OCI-LY1 (cell line): Measurements from ENCODE around the gene FBXO15.

ENCODE experiments used
- H2AFZ ChIP-seq: fragments of 200-600 bp; sonication (generic), shearing (Covaris generic); 2 replicates; pipeline ENCODE4 v1.6.0; 2014; ENCODE audit warnings: antibody characterized with exemption, mild to moderate bottlenecking, low read length
- H3F3A ChIP-seq: fragments of 200-600 bp; sonication (generic), shearing (Covaris generic); 2 replicates; pipeline ENCODE4 v1.6.0; 2014; ENCODE audit warnings: mild to moderate bottlenecking, antibody characterized with exemption, low read length, moderate library complexity; ENCODE audit not compliant: insufficient read depth
- H3K27ac ChIP-seq: fragments of 200-600 bp; sonication (generic); 2 replicates; pipeline ENCODE4 v1.5.1; 2014; ENCODE audit warnings: low read length, mixed run types, mild to moderate bottlenecking, low read depth; ENCODE audit not compliant: poor library complexity, severe bottlenecking
- H3K27me3 ChIP-seq: fragments of 200-600 bp; sonication (generic); 2 replicates; pipeline ENCODE4 v1.6.0; 2014; ENCODE audit warnings: antibody characterized with exemption, mild to moderate bottlenecking, low read length, moderate library complexity; ENCODE audit not compliant: insufficient read depth
- H3K36me3 ChIP-seq: fragments of 200-600 bp; sonication (generic); 2 replicates; pipeline ENCODE4 v1.6.1; 2014; ENCODE audit warnings: mild to moderate bottlenecking, antibody characterized with exemption, low read length, moderate library complexity, mixed read lengths; ENCODE audit not compliant: insufficient read depth
- H3K4me1 ChIP-seq: fragments of 200-600 bp; sonication (generic); 2 replicates; pipeline ENCODE4 v1.5.1; 2014; ENCODE audit warnings: mild to moderate bottlenecking, low read length, moderate library complexity; ENCODE audit not compliant: insufficient read depth, severe bottlenecking
- H3K4me2 ChIP-seq: fragments of 200-600 bp; sonication (generic), shearing (Covaris generic); 2 replicates; pipeline ENCODE4 v1.6.1; 2014; ENCODE audit warnings: low read length
- H3K4me3 ChIP-seq: fragments of 200-600 bp; sonication (generic); 2 replicates; pipeline ENCODE4 v1.5.1; 2014; ENCODE audit warnings: low read length, low read depth, mild to moderate bottlenecking, mixed read lengths; ENCODE audit not compliant: poor library complexity, severe bottlenecking
- H3K79me2 ChIP-seq: fragments of 200-600 bp; shearing (Covaris generic); 2 replicates; pipeline ENCODE4 v1.6.1; 2016; ENCODE audit warnings: mixed run types, low read length, mixed read lengths; ENCODE audit not compliant: insufficient read depth
- H3K9ac ChIP-seq: fragments of 200-600 bp; sonication (generic), shearing (Covaris generic); 2 replicates; pipeline ENCODE4 v1.6.1; 2014; ENCODE audit warnings: mild to moderate bottlenecking, low read length, mixed read lengths
- H3K9me2 ChIP-seq: fragments of 200-600 bp; sonication (generic), shearing (Covaris generic); 2 replicates; pipeline ENCODE4 v1.6.1; 2014; ENCODE audit warnings: low read depth, mild to moderate bottlenecking, low read length, mixed read lengths
- H3K9me3 ChIP-seq: fragments of 200-600 bp; shearing (Covaris generic); 2 replicates; pipeline ENCODE4 v1.6.1; 2014; ENCODE audit warnings: low read length, mixed read lengths
- H4K20me1 ChIP-seq: fragments of 200-600 bp; sonication (generic), shearing (Covaris generic); 2 replicates; pipeline ENCODE4 v1.6.0; 2016; ENCODE audit warnings: mild to moderate bottlenecking, low read length; ENCODE audit not compliant: insufficient read depth
- CTCF ChIP-seq: fragments of 200-600 bp; sonication (generic), shearing (Covaris generic); IDR thresholded peaks from 2 replicates; pipeline ENCODE4 v1.5.1; 2017; ENCODE audit warnings: mild to moderate bottlenecking, antibody characterized with exemption, low read length, moderate library complexity, mixed read lengths
- EZH2 ChIP-seq: fragments of 200-600 bp; sonication (generic), shearing (Covaris generic); IDR thresholded peaks from 2 replicates; pipeline ENCODE4 v1.8.0; 2017; ENCODE audit warnings: borderline replicate concordance, mixed run types, mild to moderate bottlenecking, antibody characterized with exemption, low read length, moderate library complexity, mixed read lengths

Gene FBXO15

GRCh38 chr18:74175658-74176057 lies 28.0 kb upstream of the FBXO15 start:
- Histone ChIP-seq H2AFZ (no peak overlapping the region), H3K27ac (no peak overlapping the region), H3K79me2 (no peaks in the 10 kb centered on the region), H3K9me3 (no peaks in the 10 kb centered on the region), H3K9me2 (no peaks in the 10 kb centered on the region), H3K9ac (no peak overlapping the region), H4K20me1 (no peaks in the 10 kb centered on the region), H3K4me3 (no peak overlapping the region), H3K36me3 (no peaks in the 10 kb centered on the region), H3F3A (no peaks in the 10 kb centered on the region), H3K4me2 (no peak overlapping the region), H3K4me1 (no peaks in the 10 kb centered on the region), H3K27me3 (peaks cover 8% of the 10 kb centered on the region)
- no peak for TF ChIP-seq CTCF
- no peak for TF ChIP-seq EZH2

GRCh38 chr18:74173434-74173750 lies 25.8 kb upstream of the FBXO15 start:
- Histone ChIP-seq H2AFZ (no peak overlapping the region), H3K9me3 (no peaks in the 10 kb centered on the region), H3K36me3 (no peaks in the 10 kb centered on the region), H4K20me1 (no peaks in the 10 kb centered on the region), H3K4me1 (no peaks in the 10 kb centered on the region), H3K79me2 (no peaks in the 10 kb centered on the region), H3K27ac (no peak overlapping the region), H3K4me2 (no peak overlapping the region), H3K9me2 (no peaks in the 10 kb centered on the region), H3K4me3 (no peak overlapping the region), H3F3A (no peaks in the 10 kb centered on the region), H3K27me3 (peaks cover 3% of the 10 kb centered on the region), H3K9ac (no peak overlapping the region)
- TF ChIP-seq CTCF (no peak), EZH2 (no peak)

- H3K9ac ChIP-seq, result no peak overlapping the region
- no peaks in the 10 kb centered on the region for H4K20me1 ChIP-seq
- no peaks in the 10 kb centered on the region for H3K4me1 ChIP-seq
- no peak overlapping the region for H3K4me3 ChIP-seq
- no peaks in the 10 kb centered on the region for H3K9me3 ChIP-seq
- H2AFZ ChIP-seq, result no peak overlapping the region
- H3K36me3 ChIP-seq, result no peaks in the 10 kb centered on the region
- TF ChIP-seq CTCF (no peak), EZH2 (no peak)
- no peaks in the 10 kb centered on the region for H3K79me2 ChIP-seq
- H3K9me2 ChIP-seq, result no peaks in the 10 kb centered on the region
- H3F3A ChIP-seq, result no peaks in the 10 kb centered on the region
- no peaks in the 10 kb centered on the region; the same call in 1 of the 2 replicates for H3K27me3 ChIP-seq
- peak overlapping the region; percentile 28; the same call in 1 of the 2 replicates for H3K4me2 ChIP-seq
- H3K27ac ChIP-seq, result no peak overlapping the region
These were observed 25.2 kb upstream of the FBXO15 start for GRCh38 chr18:74172697-74173433.
